GM19351 (cell line): Measurements from ENCODE around the gene USP40.

ENCODE experiments used
- ATAC-seq: cut with Tn5 transposase; IDR thresholded peaks from one replicate; pipeline ENCODE4 v1.9.1; 2021; ENCODE audit warnings: mild to moderate bottlenecking, moderate library complexity; ENCODE audit not compliant: unreplicated experiment

Gene USP40

DNA sequence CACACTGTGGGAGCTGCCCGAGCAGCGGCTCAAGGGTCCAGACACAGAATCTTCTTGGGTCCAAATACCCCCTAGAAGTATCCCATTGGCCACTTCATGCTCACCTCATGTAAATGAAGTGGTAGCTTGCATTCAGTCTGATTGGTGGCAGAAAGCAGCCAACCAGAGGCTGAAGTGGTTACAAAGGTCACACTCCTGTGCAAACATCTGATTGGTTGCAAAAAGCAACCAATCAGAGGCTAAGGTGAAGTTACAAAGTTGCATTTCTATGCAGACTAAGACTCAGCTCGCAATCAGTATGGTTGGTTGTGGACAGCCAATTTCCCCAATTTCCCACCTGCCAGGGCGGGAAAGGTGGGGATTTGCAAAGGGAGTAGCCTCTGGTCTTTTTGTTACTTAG, 118.0 kb downstream of the USP40 start:
- ATAC-seq: no peak

DNA sequence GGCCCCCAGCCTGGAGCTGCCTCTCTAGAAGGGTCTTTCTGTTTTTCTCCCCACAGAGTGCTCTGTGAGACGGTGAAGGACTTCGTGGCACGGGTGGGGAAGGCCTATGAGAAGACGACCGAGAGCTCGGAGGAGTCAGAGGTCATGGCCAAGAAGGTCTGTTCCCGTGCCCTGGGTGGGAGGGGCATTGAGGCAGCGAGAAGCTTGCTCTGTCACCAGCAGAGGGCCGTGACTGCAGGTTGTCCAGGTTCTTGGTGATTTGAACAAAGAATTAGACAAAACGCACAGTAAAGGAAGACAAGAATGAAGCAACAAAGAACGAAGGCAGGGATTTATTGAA, 118.4 kb downstream of the USP40 start:
- ATAC-seq: no peak

DNA sequence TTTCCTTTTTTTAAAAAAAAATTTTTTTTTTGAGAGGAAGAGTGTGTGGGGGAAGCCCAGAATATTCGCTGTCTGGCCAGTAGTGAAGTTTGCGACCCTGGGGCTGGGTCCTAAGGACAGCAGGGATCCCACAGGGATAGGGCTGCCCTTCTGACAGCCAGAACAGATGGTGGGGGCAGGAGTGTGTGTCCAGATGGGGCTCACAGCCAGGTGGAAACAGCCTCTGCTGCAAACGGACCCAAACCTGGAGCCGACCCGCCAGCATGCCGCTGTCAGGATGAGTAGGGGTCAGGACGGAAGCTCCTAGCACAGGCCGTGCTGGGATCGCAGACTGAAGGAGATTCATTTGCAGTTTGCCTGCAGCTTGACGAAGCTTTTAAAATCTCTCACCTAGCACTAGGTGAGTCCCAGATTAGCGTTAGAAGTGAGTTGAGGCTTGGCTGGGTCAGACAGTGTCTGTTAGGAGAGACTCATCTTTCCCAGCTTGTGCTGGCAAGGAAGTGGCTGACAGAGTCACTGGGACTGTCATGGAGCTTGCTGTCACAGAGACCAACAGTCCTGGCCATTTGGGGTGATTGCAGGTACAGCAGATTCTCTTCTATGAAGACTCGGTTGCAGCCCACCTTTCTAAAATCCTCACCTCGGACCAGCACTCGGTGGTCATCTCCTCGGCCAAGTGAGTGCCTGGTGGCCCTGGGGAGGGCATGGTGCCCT, 118.9 kb downstream of the USP40 start:
- ATAC-seq: no peak

DNA sequence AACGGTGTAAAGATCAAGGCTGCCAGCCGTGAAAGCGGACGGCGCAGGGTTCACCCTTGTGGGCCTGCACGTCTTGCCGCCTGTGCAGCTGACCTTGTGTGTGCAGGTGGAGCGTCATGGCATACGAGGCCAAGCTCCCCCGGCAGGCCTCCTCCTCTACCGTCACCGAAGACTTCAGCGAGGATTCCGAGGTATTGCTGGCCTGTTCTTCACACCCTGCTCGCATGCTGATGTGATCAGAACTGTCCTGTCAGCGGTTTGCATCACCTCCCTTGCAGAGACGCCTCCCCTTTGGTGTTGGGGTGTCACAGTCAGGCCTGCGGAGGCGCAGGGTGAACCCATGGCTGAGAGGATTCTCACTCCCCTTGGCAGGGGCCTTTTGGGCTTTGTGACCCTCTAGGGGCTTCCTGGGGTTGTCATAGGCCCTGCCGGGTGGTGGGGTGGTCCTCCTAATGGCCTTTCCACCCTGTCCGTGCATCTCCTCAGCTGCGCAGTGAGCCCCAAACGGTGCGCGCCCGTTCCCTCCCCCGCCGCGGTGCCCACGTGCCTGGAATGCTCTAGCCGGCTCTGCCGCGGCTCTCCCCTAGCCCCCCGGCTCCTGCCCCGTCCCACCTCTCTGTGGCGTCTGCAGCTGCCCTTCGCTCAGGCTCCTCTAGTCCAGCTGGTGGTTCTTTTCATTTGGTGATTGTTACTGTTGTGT, 119.8 kb downstream of the USP40 start:
- ATAC-seq: no peak

GRCh38 chr2:233446121-233446520, 120.5 kb downstream of the USP40 start:
- no peak for ATAC-seq

GRCh38 chr2:233445152-233445830, 121.3 kb downstream of the USP40 start:
- ATAC-seq: no peak

DNA sequence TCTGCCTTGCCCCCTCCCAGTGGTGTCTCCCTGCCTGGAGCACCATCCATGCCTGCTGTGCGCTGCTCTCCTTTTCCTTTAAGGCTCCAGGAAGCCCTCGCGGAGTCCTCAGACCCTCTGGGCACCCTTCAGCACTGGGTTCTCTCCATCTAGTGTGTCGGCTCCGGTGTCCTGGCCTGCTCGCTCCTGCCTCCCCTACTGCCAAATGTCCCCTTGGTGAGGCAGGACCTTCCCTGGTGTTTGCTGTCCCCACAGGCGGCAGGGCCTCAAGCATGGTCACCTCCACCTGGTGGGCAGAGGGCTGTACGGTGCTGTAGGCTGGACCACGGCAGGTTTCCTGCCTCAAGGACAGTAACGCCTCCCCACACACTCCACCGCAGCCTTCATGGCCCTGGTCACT, 122.1 kb downstream of the USP40 start:
- no peak for ATAC-seq

DNA sequence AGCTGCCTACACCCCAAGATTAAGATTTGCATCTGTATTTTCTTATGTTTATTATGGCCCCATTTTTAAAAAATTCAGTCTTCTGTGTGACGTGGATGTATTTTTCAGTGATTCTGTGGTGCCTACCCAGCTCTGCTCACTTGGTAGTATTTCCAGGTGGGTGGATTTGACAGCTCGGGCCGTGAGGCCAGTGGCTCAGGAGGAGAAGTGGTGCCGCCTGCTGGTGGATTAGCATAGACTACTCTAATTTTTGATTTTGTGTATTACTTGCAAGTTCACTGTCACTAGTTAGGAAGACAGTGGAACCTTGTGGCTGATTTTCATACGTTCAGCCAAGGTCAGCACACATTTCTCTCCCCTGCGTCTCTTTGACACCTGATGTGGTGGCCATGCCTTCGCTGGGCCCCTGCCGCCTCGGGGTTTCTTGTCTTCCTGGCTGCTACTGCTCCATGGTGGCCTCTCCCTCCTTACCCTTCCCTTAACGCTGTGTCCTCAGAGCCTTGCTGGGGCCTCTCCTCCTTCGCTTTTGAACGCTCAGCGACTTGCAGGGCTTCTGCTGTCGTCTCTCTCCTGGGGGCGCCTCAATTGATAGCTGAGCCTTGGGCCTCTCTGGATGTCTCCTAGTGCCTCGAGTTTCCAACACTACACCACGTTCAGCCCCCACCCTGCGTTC, 122.9 kb downstream of the USP40 start:
- ATAC-seq: no peak

- no peak for ATAC-seq
Observed at GRCh38 chr2:233442028-233442310, 124.6 kb downstream of the USP40 start.

DNA sequence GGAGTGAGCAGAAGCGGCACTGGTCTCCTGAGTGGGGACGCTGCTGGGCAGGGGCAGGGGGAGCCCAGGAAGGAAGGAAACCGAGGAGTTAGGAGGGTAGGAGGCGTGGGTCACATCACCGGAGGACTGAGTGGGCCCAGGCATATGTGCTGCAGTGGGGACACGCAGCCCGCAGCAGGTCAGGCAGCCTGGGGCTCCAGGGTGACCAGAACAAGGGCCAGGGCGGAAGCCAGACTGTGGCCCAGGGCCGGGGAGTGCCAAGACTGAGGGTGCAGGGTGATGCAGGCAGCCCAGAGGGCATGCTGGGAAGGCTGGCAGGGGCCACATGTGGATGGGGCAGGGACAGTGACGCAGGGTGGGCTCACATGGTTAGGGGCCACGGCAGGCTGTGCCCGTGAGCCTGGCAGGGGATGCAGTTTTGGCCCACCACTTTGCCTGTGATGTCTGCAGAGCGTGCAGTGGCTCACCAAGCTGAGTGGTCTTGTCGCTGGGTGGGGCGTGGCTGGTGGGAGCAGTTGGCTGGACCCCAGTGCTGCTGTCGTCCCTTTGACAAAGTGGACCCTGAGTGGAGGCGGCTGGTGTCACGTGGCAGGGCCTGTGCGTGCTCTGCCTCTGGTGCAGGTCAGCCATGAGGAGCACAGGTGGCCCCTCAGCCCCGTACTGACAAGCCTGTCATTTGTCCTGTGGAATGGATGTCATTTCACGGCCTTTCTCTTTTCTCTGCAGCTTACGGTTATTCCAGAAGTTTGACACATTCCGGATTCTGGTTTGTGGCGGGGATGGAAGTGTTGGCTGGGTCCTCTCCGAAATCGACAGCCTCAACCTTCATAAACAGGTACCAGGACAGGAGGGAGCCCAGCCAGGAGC, 125.2 kb downstream of the USP40 start:
- no peak for ATAC-seq

DNA sequence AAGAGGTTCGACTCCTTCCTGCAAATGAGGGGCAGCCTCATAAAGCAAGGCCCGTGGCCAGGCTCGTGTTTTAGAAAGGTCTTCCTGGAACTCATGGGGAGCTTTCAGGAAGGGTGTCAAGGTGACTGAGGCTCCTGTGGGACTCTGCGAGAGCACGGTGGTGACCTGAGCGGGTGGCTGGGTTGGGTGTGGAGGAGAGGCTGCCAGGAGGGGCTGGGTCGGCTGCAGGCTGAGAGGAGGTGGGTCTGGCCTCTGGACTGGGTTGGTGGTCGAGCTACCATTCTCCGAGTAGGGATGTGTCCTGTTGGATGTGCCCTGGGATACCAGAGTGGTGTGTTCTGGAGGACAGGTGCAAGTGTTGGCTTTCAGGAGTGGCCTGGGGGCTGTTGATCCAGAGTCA, 125.9 kb downstream of the USP40 start:
- no peak for ATAC-seq

DNA sequence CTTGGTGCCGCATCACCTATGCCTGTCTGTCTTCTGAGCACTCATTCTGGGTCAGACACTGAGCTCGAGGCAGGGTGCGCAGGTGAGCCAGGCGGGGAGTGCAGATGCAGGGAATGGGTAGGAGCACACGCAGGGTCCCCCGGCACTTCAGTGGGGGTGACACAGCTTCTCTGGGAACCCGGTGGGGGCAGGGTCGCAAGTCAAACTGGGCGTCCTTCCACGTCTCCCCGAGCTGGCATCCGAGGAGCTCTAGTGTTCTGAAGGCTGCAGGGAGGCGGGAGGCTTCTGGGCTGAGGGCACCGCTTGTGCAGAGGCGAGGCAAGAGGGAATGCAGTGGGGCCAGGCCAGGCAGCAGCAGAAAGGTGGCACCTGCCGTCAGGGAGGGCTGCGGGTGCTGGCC, 126.3 kb downstream of the USP40 start:
- ATAC-seq: no peak

DNA sequence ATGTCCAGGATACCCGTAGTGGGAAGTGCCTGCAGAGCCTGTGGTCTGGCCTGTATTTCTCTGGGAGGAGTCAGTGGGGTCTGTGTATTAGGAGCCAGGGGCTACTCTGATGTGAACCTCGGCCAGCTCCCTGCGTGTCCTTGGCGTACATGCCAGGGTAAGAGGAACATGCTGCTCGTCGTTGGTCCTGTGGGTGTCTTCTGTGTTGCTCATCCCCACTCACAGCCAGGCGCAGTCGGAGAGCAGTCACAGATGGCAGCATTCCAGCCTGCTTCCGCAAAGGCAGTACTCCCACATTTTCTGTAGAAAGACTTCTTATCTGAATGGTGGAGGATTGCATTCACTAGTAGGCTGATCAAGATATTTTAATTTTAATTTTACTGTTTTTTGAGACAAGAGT, 127.4 kb downstream of the USP40 start:
- no peak for ATAC-seq

DNA sequence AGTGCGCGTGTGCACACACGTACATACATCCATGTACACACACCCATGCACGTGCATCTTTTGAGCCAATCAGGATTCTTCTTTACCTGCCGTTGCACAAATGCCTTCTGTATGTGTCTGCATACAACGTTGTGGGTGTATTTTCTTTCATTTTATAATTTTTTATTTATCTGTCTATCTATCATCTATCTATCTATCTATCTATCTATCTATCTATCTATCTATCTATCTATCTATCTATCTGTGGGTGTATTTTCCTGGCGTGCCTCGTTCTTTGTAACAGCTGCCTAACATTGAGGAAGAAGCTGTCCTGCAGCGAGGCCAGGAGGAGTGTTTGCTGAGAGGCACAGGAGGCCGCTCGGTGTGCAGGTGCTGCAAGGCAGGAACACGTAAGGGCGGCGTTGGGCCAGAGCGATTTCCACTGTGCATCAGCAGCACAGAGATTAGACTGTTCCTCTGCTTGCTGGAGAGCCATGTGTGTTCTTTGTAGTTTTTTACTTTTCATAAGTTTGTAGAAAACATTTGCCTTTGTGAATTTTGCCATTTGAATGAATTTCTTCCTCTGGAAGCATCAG, 127.9 kb downstream of the USP40 start:
- no peak for ATAC-seq

DNA sequence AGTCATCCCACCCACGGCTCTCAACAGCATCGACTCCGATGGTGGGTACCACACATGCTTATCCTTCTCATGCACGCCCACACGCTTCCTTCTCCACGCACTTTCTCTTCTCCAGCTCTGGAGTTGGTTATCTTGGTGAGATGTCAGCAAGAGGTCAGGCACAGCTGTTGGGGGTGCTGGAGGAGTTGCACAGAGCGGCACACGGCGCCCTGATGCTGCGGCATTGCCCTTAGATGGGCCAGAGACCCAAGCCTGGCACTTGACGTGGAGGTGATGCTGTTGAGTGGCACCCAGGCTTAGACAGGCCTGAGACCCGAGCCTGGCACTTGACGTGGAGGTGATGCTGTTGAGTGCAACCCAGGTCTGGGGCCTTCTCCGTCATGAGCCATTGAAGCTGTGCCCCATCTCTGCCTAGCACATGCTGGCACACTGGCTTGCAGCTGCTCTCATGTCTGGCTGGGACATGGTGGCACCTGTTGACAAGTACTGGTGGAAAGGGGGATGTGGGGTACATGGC, 129.1 kb downstream of the USP40 start:
- ATAC-seq: no peak

- ATAC-seq: no peak
Observed at GRCh38 chr2:233436691-233437438, 129.7 kb downstream of the USP40 start.

GRCh38 chr2:233436191-233436581, 130.4 kb downstream of the USP40 start:
- no peak for ATAC-seq

GRCh38 chr2:233435436-233436190, 131.0 kb downstream of the USP40 start:
- no peak for ATAC-seq
